Activated CD4-positive, alpha-beta T cell treated with anti-CD3 and anti-CD28 coated beads, Interleukin-2, amount 50 U/mL, for 4 hours (primary cell): Measurements from ENCODE around the gene PRTFDC1.

Experiments used
- DNase-seq, 2 experiments: peaks; one replicate each; pipeline ENCODE4 v3.0.0-alpha.2; 2020

PRTFDC1 gene

GRCh38 chr10:24834869-24835268 is 117.5 kb downstream of the PRTFDC1 start:
- DNase-seq = no peak

- no peak for DNase-seq
These were observed 126.4 kb downstream of the PRTFDC1 start for GRCh38 chr10:24826009-24826408.

DNA sequence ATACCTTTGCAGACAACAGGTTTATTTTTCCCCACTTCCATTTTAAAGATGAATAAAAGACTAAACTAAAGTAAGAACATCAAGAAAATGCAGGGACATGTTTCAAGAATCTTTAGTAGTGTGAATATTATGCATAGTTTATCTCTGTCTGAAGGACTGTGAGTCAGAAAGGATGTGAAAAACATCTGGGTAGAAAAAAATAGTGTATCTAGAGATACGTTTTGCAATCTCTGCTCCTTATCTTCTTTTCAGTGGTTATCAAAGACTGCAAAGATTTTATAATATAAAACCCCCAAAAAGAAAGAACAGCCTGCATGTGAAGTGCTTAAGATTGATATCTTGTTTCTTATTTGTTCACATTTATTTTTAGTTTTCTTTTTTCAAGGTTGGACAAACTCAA is 126.9 kb downstream of the PRTFDC1 start:
- DNase-seq = no peak

DNA sequence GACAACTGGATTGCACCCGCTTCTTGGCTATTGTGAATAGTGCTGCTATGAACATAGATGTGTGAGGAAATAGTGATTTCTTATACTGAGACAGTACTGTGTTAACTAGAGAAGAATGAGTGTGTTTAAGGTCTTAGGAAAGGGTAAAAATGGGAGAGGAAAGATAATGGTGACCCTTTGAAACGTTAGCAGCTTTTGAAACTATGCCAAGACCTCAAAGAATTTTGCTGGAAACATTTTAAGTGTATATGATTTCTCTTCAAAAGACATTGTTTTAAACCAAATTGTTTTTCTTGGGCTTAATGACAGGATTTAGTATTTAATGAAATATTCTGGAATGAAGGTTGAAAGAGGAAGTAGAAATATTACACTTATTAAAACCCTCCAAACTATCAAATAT is 127.9 kb downstream of the PRTFDC1 start:
- DNase-seq = no peak

DNA sequence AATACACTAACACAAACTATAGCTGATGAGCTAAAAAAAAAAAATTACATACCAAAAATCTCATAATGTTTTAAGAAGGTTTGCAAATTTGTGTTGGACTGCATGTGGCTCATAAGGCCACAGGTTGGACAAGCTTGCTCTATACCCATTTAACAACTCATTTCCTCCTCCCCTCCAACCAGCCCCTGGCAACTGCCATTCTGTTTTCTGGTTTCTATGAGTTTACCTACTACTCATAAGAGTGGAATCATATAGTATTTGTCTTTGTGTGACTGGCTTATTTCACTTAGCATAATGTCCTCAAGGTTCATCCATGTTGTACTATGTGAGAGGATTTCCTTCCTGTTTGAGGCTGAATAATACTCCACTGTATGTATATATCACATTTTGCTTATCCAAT is 128.3 kb downstream of the PRTFDC1 start:
- no peak for DNase-seq

DNA sequence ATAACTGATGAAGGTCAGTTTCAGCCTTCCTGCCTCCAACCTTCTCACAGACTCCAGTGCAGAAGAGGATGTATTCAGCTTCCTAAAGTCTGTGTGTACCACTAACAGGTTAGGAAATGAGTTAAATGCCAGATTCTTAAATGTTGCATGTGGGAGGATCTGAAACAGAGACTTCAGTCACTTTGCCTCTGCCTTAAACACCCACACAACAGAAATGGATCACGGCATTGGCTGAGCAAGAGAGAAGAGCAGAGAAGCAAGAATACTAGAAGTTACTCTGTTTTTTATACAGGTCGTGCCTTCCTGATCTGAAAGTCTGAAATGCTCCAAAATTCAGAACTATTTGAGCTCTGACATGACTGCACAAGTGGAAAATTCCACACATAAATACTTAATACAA is 129.8 kb downstream of the PRTFDC1 start:
- no peak for DNase-seq

- DNase-seq = no peak
These were observed 130.4 kb downstream of the PRTFDC1 start for GRCh38 chr10:24821986-24822385.

DNA sequence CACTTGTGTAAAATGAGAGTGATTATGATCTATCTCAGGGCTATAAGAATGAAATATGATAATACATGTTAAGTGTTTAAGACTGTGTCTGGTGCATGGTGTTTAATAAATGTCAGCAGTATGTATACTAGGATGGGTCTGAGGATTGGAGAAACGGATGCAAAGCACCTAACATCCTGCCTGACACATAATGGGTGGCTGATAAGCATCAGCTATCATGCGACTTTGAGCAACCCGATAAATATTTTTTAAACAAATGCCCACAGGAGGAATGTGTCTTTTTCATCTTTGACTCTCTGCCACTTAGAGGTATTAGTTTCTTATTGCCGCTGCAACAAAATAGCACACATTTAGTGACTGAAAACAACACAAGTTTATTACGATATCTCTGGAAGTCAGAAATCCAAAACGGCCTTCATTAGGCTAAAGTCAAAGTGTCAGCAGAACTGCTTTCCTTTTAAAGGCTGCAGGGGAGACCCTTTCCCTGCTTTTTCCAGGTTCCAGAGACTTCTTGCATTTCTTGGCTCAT is 135.5 kb downstream of the PRTFDC1 start:
- DNase-seq = no peak

- DNase-seq = no peak
These were observed 137.7 kb downstream of the PRTFDC1 start for GRCh38 chr10:24814568-24815313.

DNA sequence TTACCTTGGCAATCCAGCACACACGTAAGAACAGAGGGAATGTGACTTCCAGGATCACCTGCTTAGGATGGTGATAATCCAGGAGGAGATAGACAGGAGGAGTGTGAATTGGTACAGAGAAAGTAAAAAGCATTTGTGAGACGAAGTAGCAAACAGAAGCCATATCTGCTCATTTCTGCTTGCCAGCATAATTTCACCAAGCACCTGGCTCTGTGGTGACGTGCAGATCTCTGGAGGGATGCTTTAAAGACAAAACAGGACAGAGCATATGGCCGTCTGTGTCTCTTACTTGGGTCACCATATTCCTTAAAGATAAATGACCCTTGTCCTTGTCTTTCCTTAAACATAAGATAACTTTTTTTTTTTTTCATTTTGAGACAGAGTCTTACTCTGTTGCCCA is 138.6 kb downstream of the PRTFDC1 start:
- DNase-seq = no peak

GRCh38 chr10:24806262-24806661 is 146.1 kb downstream of the PRTFDC1 start:
- no peak for DNase-seq

DNA sequence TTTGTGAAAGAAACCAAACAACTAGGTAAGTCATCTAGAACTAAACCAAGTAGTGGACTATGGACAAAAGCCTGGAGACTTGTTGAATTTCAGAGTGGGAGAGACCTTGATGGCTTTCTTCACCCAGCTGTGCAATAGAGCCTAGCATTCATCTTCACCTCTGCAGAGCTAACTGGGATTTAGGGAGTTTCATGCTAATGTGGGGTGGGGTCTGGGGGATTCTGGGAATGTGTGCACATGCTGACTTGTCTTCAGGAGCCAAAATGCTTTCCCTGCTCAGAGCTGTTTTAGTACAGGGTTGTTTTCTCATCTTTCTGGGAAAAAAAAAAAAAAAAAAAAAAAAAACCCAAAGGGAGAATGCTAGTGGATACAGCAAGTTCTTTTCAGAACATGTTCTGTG is 147.4 kb downstream of the PRTFDC1 start:
- DNase-seq = no peak

DNA sequence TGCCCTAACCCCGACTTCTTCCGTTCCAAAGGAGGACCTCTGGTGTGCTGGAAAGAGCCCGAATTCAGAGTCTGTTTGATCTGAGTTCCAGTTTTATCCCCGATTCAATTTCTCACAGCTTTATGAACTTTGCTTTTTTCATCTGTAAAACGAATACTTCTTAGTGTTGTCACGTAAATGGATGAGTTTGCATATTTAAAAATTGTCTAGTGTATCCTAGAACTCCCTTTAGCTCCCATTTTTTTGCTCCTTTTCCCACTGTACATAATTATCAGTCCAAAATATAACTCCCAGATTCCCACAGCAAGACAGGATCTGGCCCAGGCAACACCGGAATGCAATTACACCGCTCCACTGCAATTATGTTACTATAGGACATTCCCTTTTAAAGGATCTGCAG is 148.0 kb downstream of the PRTFDC1 start:
- DNase-seq = no peak

GRCh38 chr10:24802378-24802777 is 150.0 kb downstream of the PRTFDC1 start:
- DNase-seq = no peak

- DNase-seq = no peak
These were observed 151.5 kb downstream of the PRTFDC1 start for GRCh38 chr10:24800861-24801260.
